ENCODE measurements around the gene NRXN3.
"Not testable (repeated sequence)": the region's sequence is repeated elsewhere in the genome, so short reads cannot be mapped to it uniquely, and the experiment has no call there.

NRXN3 gene

DNA sequence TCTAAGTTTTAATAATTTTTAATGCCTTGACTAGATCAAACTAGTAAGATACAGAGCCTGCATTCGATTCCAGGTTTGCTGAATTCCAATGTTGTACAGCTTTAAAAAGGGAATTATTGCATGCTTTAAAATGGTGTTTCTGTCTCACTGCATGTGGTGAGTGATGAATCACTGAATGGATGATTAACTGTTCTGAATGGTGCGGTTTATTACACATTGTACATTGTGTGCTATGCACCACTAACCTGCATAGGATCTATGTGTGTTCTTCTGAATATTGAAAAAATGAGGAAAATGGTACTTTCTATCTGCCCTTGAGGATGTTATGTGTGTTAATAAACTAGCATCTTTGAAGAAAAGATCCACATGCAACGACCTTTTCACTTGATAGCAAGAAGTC lies 231.7 kb downstream of the NRXN3 start:
- FAIRE-seq: no peak

DNA sequence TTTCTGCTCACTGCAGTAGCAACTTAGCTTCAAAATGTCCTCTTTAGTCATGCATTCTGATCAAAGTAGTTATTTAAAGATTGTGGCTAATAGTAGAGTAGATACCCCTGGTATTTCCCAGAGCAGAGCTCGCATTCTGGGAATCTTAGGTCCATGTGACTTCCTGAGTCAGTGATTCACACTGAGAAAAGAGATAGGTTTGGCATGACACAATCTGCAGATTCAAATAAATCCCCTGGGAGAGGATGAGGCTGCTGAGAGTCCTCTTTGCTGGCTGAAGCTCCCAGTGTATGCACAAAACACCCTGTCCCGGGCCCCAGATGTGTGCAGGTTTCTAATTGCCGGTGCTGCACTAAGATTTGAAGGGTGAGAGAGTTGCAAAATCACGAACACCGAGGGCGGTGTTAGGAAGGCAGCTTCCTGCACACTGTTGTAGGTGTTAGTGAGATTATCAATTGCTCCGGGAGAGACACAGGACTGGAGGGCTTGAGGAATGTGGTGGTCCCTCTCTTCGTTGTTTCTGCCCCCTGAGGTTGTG lies 233.2 kb downstream of the NRXN3 start:
- FAIRE-seq: no peak

More for the DNA sequence above, 231.7 kb downstream of the NRXN3 start:
- DNase-seq (ENCODE audit: low spot score): peak; percentile 20

DNA sequence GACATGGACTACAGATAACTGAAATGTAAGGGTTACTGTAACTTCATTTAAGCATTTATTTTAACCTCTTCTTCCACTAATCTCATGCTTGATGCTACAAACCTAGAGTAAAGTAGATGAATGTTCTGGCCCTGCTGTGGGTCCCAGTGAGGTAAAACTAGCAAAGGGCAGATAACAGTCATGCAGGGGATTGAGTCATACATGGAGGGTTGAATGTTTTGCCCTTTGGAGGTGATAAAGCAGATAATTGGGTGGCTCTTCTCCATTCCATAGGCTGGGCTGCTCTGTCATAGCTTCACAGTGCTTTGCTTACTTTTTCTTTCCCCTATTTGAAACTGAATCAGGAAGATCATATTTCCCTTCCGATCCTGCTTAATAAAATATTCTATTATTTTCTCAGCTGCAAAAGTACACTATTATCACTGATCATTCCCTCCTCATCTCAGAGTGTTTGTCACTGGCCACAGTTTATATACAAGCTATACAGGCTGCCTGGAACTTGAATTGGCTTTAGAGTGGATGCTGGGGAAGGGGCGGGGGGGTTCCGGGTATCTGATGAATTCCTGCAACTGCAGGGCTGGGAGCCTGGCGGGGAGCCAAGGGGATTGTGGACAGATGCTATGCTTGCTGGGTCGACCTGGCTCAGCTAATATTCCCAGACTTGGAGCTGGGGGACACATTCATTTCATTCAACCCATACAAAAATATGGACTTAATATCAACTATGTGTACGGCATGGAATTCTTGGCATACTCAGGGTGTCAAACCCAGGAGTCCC lies 235.1 kb downstream of the NRXN3 start:
- FAIRE-seq: no peak
- no peak for DNase-seq (ENCODE audit: low spot score)

More for the DNA sequence above, 233.2 kb downstream of the NRXN3 start:
- DNase-seq (ENCODE audit: low spot score): peak; percentile 40

DNA sequence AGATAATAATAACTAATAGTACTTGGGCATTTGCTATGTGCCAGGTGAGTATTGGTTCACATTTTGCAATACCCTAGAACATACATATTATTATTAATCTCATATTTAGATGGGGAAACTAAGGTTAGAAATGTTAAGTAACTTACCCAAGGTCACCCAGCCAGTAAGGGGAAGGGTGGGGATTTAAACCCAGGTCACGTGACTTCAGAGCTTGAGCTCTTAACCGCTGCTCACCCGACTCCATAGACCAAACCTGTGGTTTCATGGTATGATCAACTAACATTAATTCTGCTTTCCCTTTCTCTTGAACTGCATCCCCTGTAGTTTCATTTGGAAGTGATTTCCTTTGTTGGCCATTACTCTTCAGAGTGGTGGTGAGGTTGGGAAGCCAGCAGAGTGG lies 242.3 kb downstream of the NRXN3 start:
- no peak for DNase-seq (ENCODE audit: low spot score)
- no peak for FAIRE-seq

- no peak for DNase-seq (ENCODE audit: low spot score)
- no peak for FAIRE-seq
Observed at GRCh38 chr14:78414172-78414571, 244.0 kb downstream of the NRXN3 start.

GRCh38 chr14:78417532-78417931 lies 247.4 kb downstream of the NRXN3 start:
- DNase-seq (ENCODE audit: low spot score) (no peak), FAIRE-seq (no peak)

DNA sequence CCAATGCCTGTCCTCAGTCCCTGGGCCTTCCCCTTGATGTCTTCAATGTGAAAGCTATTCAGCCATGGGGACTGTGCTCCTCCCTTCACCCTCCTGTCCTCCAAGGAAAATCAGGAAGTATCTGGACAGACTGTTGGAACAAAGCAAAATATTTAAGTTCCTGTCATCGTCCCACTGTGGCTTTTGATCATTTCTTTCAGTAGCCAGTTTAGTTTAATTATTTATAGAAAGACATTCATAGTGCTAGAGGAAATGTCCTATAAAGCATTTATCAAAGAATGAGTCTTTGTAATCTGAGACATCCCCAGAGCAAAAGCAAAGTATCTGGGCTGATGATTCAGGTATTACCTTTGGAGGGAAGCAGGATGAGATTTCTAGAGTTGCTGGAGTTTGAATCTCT lies 254.1 kb downstream of the NRXN3 start:
- DNase-seq (ENCODE audit: low spot score) (no peak), FAIRE-seq (no peak)

DNA sequence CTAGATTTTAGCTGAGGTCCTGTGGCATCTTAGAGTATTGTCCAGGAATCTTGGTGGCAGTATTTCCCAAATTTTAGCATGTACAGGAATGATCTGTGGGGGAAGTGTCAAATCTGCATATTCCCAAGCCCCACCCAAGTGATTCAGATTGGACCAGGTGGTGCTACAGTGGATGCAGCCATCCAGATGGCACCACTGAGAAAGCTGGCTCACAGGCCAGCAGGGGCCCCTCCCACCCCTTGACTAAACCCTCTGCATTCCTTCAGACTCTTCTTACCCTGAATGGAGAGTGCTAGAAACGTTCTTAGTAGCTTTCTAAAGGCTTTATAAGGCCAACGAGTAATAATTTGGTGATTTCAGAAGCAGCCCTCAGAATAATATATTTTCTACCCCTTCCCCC lies 255.2 kb downstream of the NRXN3 start:
- DNase-seq (ENCODE audit: low spot score) (no peak), FAIRE-seq (no peak)

DNA sequence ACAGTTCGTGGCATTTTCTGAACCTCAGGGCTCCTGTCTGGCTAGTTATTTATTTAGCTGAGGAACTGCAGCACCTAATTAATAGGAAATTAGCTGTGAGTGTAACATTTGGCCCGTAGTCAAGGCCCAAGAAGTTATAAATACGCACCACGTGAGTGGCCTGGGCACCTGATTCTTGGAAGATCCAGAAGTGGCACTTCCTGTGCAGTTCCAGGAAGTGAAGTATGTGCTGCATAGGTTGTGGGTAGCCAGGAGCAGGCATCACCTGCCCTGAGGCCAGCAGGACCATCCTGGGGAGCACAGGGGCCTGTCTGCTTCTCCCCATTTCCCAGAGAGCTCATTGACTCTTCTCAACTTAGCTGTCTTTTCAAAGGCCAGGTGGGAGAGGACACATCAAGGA lies 255.6 kb downstream of the NRXN3 start:
- DNase-seq (ENCODE audit: low spot score) (no peak), FAIRE-seq (no peak)

- no peak for DNase-seq (ENCODE audit: low spot score)
- FAIRE-seq: no peak
Observed at GRCh38 chr14:78432046-78432445, 261.9 kb downstream of the NRXN3 start.

GRCh38 chr14:78437448-78437847 lies 267.3 kb downstream of the NRXN3 start:
- not testable (repeated sequence) for FAIRE-seq; DNase-seq (ENCODE audit: low spot score)

- DNase-seq (ENCODE audit: low spot score) (no peak), FAIRE-seq (no peak)
Observed at GRCh38 chr14:78440356-78440894, 270.3 kb downstream of the NRXN3 start.

GRCh38 chr14:78443834-78444233 lies 273.7 kb downstream of the NRXN3 start:
- DNase-seq (ENCODE audit: low spot score) (no peak), FAIRE-seq (no peak)

DNA sequence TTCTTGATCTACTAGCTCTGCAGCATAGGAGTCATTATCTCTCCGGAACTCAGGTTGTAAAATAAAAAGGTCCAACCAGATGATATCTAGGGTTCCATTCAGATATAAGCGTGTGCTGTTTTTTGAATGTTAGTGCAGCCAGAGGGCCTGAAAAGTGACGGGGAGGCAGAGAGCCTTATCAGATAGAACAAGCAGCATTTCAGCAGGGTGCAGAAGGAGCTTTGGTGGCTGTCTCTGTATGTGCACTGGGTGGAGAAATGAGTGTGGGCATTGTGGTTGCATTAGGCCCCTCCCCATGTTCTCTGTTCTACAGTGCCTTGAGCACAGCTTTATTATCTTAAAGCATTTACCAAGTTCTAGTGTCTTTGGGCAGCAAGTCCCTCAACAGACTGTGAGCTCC lies 275.1 kb downstream of the NRXN3 start:
- DNase-seq (ENCODE audit: low spot score): no peak
- no peak for FAIRE-seq

DNA sequence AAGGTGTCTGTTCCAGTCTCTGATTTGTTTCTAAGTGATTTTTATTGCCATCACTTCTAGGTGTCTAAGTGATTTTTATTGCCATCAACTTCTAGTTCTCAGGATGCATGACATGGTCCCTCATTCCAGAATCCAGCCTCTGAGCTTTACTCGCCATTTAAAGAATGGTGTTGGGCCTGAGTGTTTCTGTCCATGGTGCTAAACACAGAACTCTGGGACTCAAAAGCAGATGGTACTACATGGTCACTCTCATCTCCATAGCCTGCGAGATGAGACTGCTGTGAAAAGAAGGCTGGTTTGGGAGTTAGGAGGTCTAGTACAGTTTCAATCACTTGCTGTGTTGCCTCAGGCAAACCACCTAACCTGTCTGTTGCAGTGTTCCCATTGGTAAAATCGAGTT lies 276.6 kb downstream of the NRXN3 start:
- FAIRE-seq (no peak), DNase-seq (ENCODE audit: low spot score) (peak; percentile 25)

DNA sequence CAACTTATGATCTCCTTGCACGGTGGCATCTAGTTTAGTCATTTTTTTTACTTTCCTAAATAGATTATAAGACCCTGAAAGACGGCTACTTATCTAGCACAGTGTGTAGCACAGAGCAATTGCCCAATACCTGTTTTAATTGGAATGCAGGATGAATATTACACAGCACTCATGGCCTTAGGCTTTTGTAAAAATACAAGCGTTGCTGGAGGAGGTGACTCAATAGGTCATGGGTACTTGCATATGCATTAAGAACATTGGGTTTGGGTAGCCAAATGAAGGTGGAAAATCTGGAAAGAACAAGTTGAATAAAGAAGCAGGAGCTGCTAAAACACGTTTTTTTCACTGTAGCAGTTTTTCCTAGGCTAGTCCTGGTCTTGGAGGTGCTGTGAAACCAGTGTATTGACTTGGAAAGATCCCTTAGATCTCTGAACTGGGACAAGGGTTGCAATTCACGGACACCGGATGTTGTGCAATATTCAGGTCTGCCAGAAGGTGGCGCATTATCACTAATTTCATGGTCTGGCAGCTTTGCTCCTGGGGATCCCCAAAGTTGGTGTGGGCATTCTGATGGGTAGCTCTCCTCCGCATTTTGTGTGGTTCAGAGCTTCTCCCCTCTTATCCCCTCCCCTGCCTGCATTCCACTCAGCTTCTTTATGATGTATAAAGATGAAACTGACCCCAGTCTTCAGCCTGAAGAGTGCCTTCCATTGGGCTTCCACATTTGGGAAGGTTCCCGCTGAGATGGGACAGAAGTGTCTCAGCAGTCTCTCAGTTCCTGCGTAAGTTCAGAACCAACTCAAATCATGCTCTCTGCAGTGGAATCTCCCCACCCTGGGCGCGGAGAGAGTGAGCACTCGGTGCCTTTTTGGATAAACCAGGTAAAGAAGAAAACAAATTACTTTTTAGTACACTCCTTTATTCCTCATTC lies 278.3 kb downstream of the NRXN3 start:
- FAIRE-seq (no peak), DNase-seq (ENCODE audit: low spot score) (peak; percentile 47)

DNA sequence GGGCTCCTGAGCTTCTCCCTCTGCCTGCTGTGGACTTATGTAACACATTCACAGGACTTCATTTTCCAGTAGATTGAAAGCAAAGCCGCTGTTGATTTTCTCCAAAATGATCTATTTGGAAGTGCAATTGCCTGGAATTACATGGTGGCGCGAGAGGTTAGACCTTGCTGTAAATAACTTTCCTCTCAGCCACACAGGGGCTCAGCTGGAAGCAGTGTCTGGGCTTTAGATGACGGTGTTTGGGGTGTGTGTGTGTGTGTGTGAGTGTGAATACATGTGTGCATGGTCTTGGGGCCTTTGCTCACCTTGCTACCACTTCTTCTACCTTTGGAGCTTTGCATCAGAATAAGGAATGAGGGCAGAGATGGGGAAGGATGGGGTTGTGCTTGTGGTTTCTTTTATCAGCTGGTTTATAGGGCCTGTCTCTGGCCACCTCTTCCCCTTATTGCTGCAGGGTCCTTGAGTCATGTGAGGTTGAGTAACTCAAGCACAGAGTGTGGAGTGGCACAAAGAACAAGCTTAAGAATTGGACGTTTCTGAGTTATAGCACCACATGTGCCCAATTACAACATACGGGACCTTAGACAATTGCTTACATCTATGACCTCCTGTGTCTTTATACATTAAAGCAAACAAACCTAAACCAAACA lies 280.6 kb downstream of the NRXN3 start:
- FAIRE-seq: no peak
- DNase-seq (ENCODE audit: low spot score): no peak

- FAIRE-seq (no peak), DNase-seq (ENCODE audit: low spot score) (no peak)
Observed at GRCh38 chr14:78451319-78451695, 281.1 kb downstream of the NRXN3 start.

DNA sequence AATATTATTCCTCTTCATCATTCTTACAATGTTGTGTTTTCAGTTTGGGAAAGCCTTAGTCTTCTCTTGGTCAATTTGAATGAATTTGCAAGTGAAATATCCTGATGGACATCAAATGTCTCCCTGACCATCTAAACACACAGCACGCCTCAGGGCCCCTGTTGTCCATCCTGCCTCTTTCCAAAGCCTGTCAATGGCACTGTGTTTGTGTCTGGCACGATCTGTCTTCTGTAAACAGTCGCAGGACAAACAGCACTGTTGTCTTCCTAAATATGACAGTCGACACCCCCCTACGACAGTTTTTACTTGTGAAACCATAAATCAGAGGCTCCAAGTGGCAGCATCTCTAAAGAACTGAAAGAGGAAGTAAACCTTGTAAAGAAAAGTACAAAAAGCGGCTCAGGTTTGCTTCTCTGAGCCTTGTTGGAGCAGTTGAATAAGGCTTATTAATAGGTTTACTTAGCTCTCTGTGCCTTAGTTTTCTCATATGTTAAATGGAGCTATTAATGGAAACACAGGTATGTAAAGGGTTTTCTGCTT lies 285.8 kb downstream of the NRXN3 start:
- FAIRE-seq: no peak
- no peak for DNase-seq (ENCODE audit: low spot score)

GRCh38 chr14:78469947-78470346 lies 299.8 kb downstream of the NRXN3 start:
- DNase-seq (ENCODE audit: low spot score): no peak
- no peak for FAIRE-seq

DNA sequence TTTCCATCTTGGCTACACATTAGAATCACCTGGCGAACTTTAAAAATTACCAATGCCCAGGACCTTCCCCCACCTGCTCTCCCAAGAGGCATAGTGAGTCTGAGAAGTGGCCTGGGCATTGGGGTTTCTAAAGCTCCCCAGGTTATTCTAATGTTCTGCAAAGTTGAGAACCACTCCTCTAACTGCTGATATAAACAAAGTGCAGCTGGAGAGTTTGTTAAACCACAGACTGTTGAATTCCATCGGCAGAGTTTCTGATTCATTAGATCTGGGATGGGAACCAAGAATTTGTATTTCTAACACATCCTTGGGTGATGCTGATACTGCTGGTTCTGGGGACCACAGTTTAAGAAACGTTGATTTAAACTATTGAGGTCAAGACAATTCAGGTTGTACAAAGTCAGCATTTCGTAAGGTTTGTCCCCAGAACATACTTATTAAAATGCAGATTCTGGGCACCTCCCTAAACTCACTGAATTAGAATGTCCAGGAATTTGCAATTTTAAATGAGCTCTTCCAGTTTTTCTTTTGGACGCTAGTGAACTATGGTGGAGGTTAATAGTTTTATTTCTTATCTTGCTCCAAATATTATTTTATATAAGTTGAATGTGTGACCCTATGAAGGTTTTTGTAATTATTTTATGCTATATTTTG lies 309.1 kb downstream of the NRXN3 start:
- DNase-seq (ENCODE audit: low spot score): no peak
- no peak for FAIRE-seq

Measured in urothelium cell line (cell line).